Measurements from ENCODE around the gene NXN.
"Not testable (repeated sequence)": the region's sequence is repeated elsewhere in the genome, so short reads cannot be mapped to it uniquely, and the experiment has no call there.

The NXN gene

GRCh38 chr17:1006054-1006453, 26.5 kb upstream of the NXN start:
- no peak for DNase-seq

GRCh38 chr17:1005361-1005946, 25.9 kb upstream of the NXN start:
- peak; percentile 67 for DNase-seq

GRCh38 chr17:1004769-1005295, 25.3 kb upstream of the NXN start:
- DNase-seq = no peak

GRCh38 chr17:1003972-1004768, 24.6 kb upstream of the NXN start:
- no peak for DNase-seq

- DNase-seq = no peak
These were observed 24.0 kb upstream of the NXN start for GRCh38 chr17:1003633-1003971.

- peak; percentile 87 for DNase-seq
These were observed 23.4 kb upstream of the NXN start for GRCh38 chr17:1002771-1003555.

GRCh38 chr17:1002412-1002753, 22.8 kb upstream of the NXN start:
- DNase-seq = peak; percentile 54

- peak; percentile 86 for DNase-seq
These were observed 22.2 kb upstream of the NXN start for GRCh38 chr17:1001640-1002411.

- peak; percentile 92 for DNase-seq
These were observed 21.3 kb upstream of the NXN start for GRCh38 chr17:1000597-1001461.

GRCh38 chr17:998111-998510, 18.5 kb upstream of the NXN start:
- no peak for DNase-seq

- peak; percentile 98 for DNase-seq
These were observed 17.2 kb upstream of the NXN start, which contains the start of gene TIMM22 for GRCh38 chr17:996554-997344. TIMM22 (plus strand) TSS chr17:997129; CDS start chr17:997143, 14 bp downstream.

GRCh38 chr17:995324-995723, 15.7 kb upstream of the NXN start:
- not testable (repeated sequence) for DNase-seq

- no peak for DNase-seq
These were observed 13.4 kb upstream of the NXN start for GRCh38 chr17:992933-993332.

GRCh38 chr17:988561-988960, 9.0 kb upstream of the NXN start:
- no peak for DNase-seq

- DNase-seq = no peak
These were observed 8.4 kb upstream of the NXN start for GRCh38 chr17:987931-988330.

GRCh38 chr17:986322-986929, 6.8 kb upstream of the NXN start:
- no peak for DNase-seq

GRCh38 chr17:983921-984320, 4.3 kb upstream of the NXN start:
- no peak for DNase-seq

- DNase-seq = no peak
These were observed 1.7 kb upstream of the NXN start for GRCh38 chr17:981292-981658.

GRCh38 chr17:980406-981291, 1.1 kb upstream of the NXN start:
- DNase-seq = peak; percentile 86

- DNase-seq = no peak
These were observed 401 bp downstream of the NXN start for GRCh38 chr17:979212-979538.

All from fibroblast of skin of back (primary cell).